Endothelial cell of umbilical vein (primary cell): ENCODE measurements around the gene GAS7. TPM values are rescaled to one million over a fixed set of nuclear protein-coding genes. Genes with fewer than 3 reads are reported as not detected.

Experiments
- BruUV-seq: library from RNA; stranded (reverse); fragments of 400-500 nt; replicated peaks from 2 replicates; lab custom pipeline; 2021; lab: Mats Ljungman, UMichigan
- CTCF ChIA-PET: fragments of 300-600, 350-600 bp; sonication (Branson Sonifier 250); formaldehyde crosslinking; loops from one replicate; lab custom pipeline; 2021; ENCODE audit warnings: antibody characterized with exemption, inconsistent platforms; lab: Charles Lee
- POLR2A ChIA-PET: fragments of 300-600, 350-600 bp; sonication (Branson Sonifier 250); formaldehyde crosslinking; loops from one replicate; lab custom pipeline; 2021; ENCODE audit warnings: antibody characterized with exemption, inconsistent platforms; lab: Charles Lee
- DNase-seq: peaks from one replicate; pipeline ENCODE4 v3.0.0-alpha.2; 2011; ENCODE audit warnings: low read depth, low spot score
- FAIRE-seq: peaks from 2 replicates; lab custom pipeline; 2011; peaks lifted over from hg19 to GRCh38; lab: Jason Lieb, UNC
- H2AFZ ChIP-seq: 2 replicates; pipeline ENCODE4 v1.6.0; 2012; ENCODE audit warnings: low read depth, low read length, control low read depth, inconsistent platforms
- H3K27ac ChIP-seq: 2 replicates; pipeline ENCODE4 v1.5.1; 2011; ENCODE audit warnings: low read depth, mild to moderate bottlenecking, control low read depth, low read length, moderate library complexity; ENCODE audit not compliant: insufficient read depth
- H3K27me3 ChIP-seq, 2 experiments: 2 replicates each; pipeline versions ENCODE4 v1.6.0 to v1.6.1; 2011; ENCODE audit warnings: low read length in 2 of 2, mixed read lengths in 1 of 2; ENCODE audit not compliant: control insufficient read depth in 2 of 2, insufficient read depth in 2 of 2
- H3K36me3 ChIP-seq, 2 experiments: 2 replicates in 1 of 2; 3 replicates in 1 of 2; pipeline ENCODE4 v1.5.1; 2011; ENCODE audit warnings: low read length in 2 of 2, mild to moderate bottlenecking in 1 of 2, moderate library complexity in 1 of 2; ENCODE audit not compliant: control insufficient read depth in 2 of 2, insufficient read depth in 2 of 2; ENCODE audit errors: extremely low read depth in 1 of 2
- H3K4me1 ChIP-seq: 3 replicates; pipeline ENCODE4 v1.5.1; 2011; ENCODE audit warnings: mild to moderate bottlenecking, low read length; ENCODE audit not compliant: control insufficient read depth, insufficient read depth; ENCODE audit errors: extremely low read depth
- H3K4me2 ChIP-seq: 2 replicates; pipeline ENCODE4 v1.6.1; 2011; ENCODE audit warnings: low read length, control low read depth, mixed read lengths; ENCODE audit not compliant: insufficient read depth
- H3K4me3 ChIP-seq, 3 experiments: fragments of 200-600 bp in 1 of 3; sonication (generic), shearing (Covaris generic) in 1 of 3; replicated peaks in 1 of 3; 2 replicates each; pipeline ENCODE4 v1.5.1; 2011 to 2016; ENCODE audit warnings: control low read depth in 3 of 3, low read length in 3 of 3, mild to moderate bottlenecking in 2 of 3, inconsistent platforms in 1 of 3, low read depth in 1 of 3, moderate library complexity in 1 of 3; ENCODE audit not compliant: insufficient read depth in 1 of 3
- H3K79me2 ChIP-seq: 2 replicates; pipeline ENCODE4 v1.6.0; 2012; ENCODE audit warnings: low read length, inconsistent platforms; ENCODE audit not compliant: control insufficient read depth, insufficient read depth
- H3K9ac ChIP-seq: replicated peaks from 2 replicates; pipeline ENCODE3; 2011; ENCODE audit warnings: low read length, control low read depth; ENCODE audit not compliant: insufficient read depth; ENCODE audit errors: extremely low read depth
- H3K9me1 ChIP-seq: replicated peaks from 3 replicates; pipeline ENCODE4 v1.6.0; 2011; ENCODE audit warnings: mild to moderate bottlenecking, low read length; ENCODE audit not compliant: control insufficient read depth, insufficient read depth; ENCODE audit errors: extremely low read depth
- H3K9me3 ChIP-seq: replicated peaks from 2 replicates; pipeline ENCODE4 v1.5.1; 2012; ENCODE audit warnings: low read length, inconsistent platforms; ENCODE audit not compliant: control insufficient read depth, insufficient read depth
- H4K20me1 ChIP-seq: replicated peaks from 2 replicates; pipeline ENCODE3; 2011; ENCODE audit warnings: mild to moderate bottlenecking, low read length; ENCODE audit not compliant: control insufficient read depth, insufficient read depth; ENCODE audit errors: extremely low read depth
- EZH2 ChIP-seq: IDR thresholded peaks from 2 replicates; pipeline ENCODE4 v1.6.1; 2012; ENCODE audit warnings: borderline replicate concordance, low read depth, mild to moderate bottlenecking, moderate library complexity, low read length, inconsistent platforms; ENCODE audit not compliant: severe bottlenecking
- GATA2 ChIP-seq: IDR thresholded peaks from 2 replicates; pipeline ENCODE4 v1.7.0; 2011; ENCODE audit warnings: low read depth, mild to moderate bottlenecking, moderate library complexity, mixed read lengths, low read length; ENCODE audit not compliant: insufficient read length, insufficient read depth
- JUN ChIP-seq: IDR thresholded peaks from 2 replicates; pipeline ENCODE4 v1.6.1; 2011; ENCODE audit warnings: borderline replicate concordance, low read depth; ENCODE audit not compliant: insufficient read length, insufficient read depth
- MYC ChIP-seq: IDR thresholded peaks from one replicate; pipeline ENCODE4 v1.6.1; 2011; ENCODE audit warnings: mild to moderate bottlenecking, low read depth, low read length
- POLR2A ChIP-seq: IDR thresholded peaks from 2 replicates; pipeline ENCODE4 v1.6.1; 2012; ENCODE audit warnings: low read depth, mild to moderate bottlenecking, control low read depth, low read length
- dilution Hi-C: fragments of 300-500 bp; cut with MboI; formaldehyde crosslinking; loops from one replicate; pipeline ENCODE4 v1.15.0; 2019; ENCODE audit warnings: low sequenced_read_pairs; ENCODE audit not compliant: extremely low pct_ligation_motif_present
- intact Hi-C: fragments of 100-400 bp; cut with micrococcal nuclease; formaldehyde crosslinking; loops from one replicate; pipeline ENCODE4 v1.10.0; 2022
- polyA plus RNA-seq, 4 experiments: library from polyadenylated mRNA; depleted of rRNA in 3 of 4; stranded (reverse) in 3 of 4; unstranded in 1 of 4; fragments of >200 nt; gene quantifications; 2 replicates each; pipeline versions ENCODE4 v1.2.1 to v1.2.3, GENCODE V29; 2011 to 2012; ENCODE audit warnings: missing spikeins in 1 of 4
- total RNA-seq: library from RNA; stranded (reverse); gene quantifications from 2 replicates; pipeline ENCODE4 v1.2.3, GENCODE V29; 2021
- TF ChIP-seq, protein P1 (sequence below), 2 donors: IDR thresholded peaks; 1 replicate in 1 of 2; 2 replicates in 1 of 2; pipeline ENCODE4 v1.5.1; 2011; ENCODE audit warnings: low read length in 2 of 2, mild to moderate bottlenecking in 2 of 2, moderate library complexity in 2 of 2, control low read depth in 1 of 2, inconsistent platforms in 1 of 2, low read depth in 1 of 2; ENCODE audit not compliant: insufficient read depth in 1 of 2; ENCODE audit errors: extremely low read depth in 1 of 2
- TF ChIP-seq, protein P2 (sequence below): IDR thresholded peaks from 2 replicates; pipeline ENCODE4 v1.6.1; 2011; ENCODE audit not compliant: insufficient read depth, insufficient read length

The GAS7 gene
- total and polyA plus RNA-seq, 2 donors (not counting 3 experiments of a cell fraction or from before 2014, with no cell fraction given) = not detected

DNA sequence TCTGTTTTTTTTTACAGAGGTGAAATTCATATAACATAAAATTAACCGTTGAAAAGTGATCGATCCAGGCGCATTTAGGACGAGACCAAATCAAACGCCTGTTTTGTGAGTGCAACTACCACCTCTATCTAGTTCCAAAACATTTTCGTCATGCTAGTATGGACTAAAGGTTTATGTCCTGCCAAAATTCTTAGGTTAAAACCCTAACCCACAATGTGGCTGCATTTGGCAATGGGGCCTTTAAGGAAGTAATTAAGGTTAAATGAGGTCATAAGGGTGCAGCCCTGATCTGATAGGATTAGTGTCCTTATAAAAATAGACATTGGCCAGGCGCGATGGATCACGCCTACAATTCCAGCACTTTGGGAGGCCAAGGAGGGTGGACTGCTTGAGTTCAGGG lies 260.5 kb downstream of the GAS7 start:
- TF ChIP-seq POLR2A (no peak), EZH2 (no peak), JUN (no peak), GATA2 (no peak), MYC (no peak)
- TF ChIP-seq, protein P1, sequence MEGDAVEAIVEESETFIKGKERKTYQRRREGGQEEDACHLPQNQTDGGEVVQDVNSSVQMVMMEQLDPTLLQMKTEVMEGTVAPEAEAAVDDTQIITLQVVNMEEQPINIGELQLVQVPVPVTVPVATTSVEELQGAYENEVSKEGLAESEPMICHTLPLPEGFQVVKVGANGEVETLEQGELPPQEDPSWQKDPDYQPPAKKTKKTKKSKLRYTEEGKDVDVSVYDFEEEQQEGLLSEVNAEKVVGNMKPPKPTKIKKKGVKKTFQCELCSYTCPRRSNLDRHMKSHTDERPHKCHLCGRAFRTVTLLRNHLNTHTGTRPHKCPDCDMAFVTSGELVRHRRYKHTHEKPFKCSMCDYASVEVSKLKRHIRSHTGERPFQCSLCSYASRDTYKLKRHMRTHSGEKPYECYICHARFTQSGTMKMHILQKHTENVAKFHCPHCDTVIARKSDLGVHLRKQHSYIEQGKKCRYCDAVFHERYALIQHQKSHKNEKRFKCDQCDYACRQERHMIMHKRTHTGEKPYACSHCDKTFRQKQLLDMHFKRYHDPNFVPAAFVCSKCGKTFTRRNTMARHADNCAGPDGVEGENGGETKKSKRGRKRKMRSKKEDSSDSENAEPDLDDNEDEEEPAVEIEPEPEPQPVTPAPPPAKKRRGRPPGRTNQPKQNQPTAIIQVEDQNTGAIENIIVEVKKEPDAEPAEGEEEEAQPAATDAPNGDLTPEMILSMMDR (IDR thresholded peaks at IDR 0.05; ENCODE audit: extremely low read depth in 1 of 2, insufficient read depth in 1 of 2, low read depth in 1 of 2, low read length in 2 of 2) = no peak
- TF ChIP-seq, protein P2, sequence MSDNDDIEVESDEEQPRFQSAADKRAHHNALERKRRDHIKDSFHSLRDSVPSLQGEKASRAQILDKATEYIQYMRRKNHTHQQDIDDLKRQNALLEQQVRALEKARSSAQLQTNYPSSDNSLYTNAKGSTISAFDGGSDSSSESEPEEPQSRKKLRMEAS = no peak
- no peak overlapping the region for H3K27ac ChIP-seq
- no peak overlapping the region for H3K4me2 ChIP-seq
- H3K4me1 ChIP-seq = no peaks in the 10 kb centered on the region
- no peaks in the 10 kb centered on the region for H4K20me1 ChIP-seq
- BruUV-seq = no TSS peak
- no peaks in the 10 kb centered on the region for H3K79me2 ChIP-seq
- dilution Hi-C loops (no loop called here), intact Hi-C loops (no loop called here)
- no peak for FAIRE-seq
- H3K9ac ChIP-seq = no peak overlapping the region
- H3K9me3 ChIP-seq = peaks cover 4% of the 10 kb centered on the region
- no peaks in the 10 kb centered on the region for H3K9me1 ChIP-seq
- no peaks in the 10 kb centered on the region for H3K27me3 ChIP-seq
- ChIA-PET POLR2A (no interaction called here), CTCF (no interaction called here)
- H3K36me3 ChIP-seq = no peaks in the 10 kb centered on the region
- no peak overlapping the region for H2AFZ ChIP-seq
- DNase-seq = no peak
- no peak overlapping the region for H3K4me3 ChIP-seq
